Activated CD4-positive, alpha-beta T cell treated with anti-CD3 and anti-CD28 coated beads, Interleukin-2, amount 10 ng/mL, durations not matched to agents 24 days and 14 days (primary cell): Measurements from ENCODE around the gene SSU72. TPM values are rescaled to one million over a fixed set of nuclear protein-coding genes. Genes with fewer than 3 reads are reported as not detected.

Experiments
- DNase-seq: peaks from one replicate; pipeline ENCODE4 v3.0.0; 2022
- H3K27ac Mint-ChIP-seq: one replicate; pipeline ENCODE4 v1.8.0; 2022; ENCODE audit warnings: mild to moderate bottlenecking, mixed read lengths
- H3K27me3 Mint-ChIP-seq: one replicate; pipeline ENCODE4 v1.8.0; 2022; ENCODE audit warnings: mixed read lengths
- H3K36me3 Mint-ChIP-seq: one replicate; pipeline ENCODE4 v1.8.0; 2022; ENCODE audit warnings: low read depth, mild to moderate bottlenecking, mixed read lengths
- H3K4me1 Mint-ChIP-seq: one replicate; pipeline ENCODE4 v1.8.0; 2021; ENCODE audit warnings: mixed read lengths
- H3K4me3 Mint-ChIP-seq: one replicate; pipeline ENCODE4 v1.8.0; 2022; ENCODE audit warnings: mild to moderate bottlenecking, moderate library complexity, mixed read lengths
- H3K9me3 Mint-ChIP-seq: one replicate; pipeline ENCODE4 v1.8.0; 2021; ENCODE audit warnings: mixed read lengths
- intact Hi-C: fragments of 100-400 bp; cut with micrococcal nuclease; formaldehyde crosslinking; loops from one replicate; pipeline ENCODE4 v1.15.1; 2023
- total RNA-seq: library from RNA; stranded (reverse); gene quantifications from 2 replicates; pipeline ENCODE4 v1.2.3, GENCODE V29; 2022

Gene SSU72
- total RNA-seq, 1 donor from 2014 or later: 134 TPM

- no peak overlapping the region for H3K27ac Mint-ChIP-seq
- no peaks in the 10 kb centered on the region for H3K27me3 Mint-ChIP-seq
- peaks cover 2% of the 10 kb centered on the region for H3K36me3 Mint-ChIP-seq
- no peaks in the 10 kb centered on the region for H3K9me3 Mint-ChIP-seq
- H3K4me1 Mint-ChIP-seq: peaks cover 2% of the 10 kb centered on the region
- intact Hi-C loops: no loop called here
- H3K4me3 Mint-ChIP-seq: no peak overlapping the region
- no peak for DNase-seq
These were observed 20.7 kb downstream of the SSU72 start for GRCh38 chr1:1553821-1554494.

- Mint-ChIP-seq H3K4me1 (no peaks in the 10 kb centered on the region), H3K9me3 (no peaks in the 10 kb centered on the region), H3K36me3 (peaks cover 2% of the 10 kb centered on the region), H3K27ac (no peak overlapping the region), H3K4me3 (no peak overlapping the region), H3K27me3 (no peaks in the 10 kb centered on the region)
- DNase-seq: no peak
- intact Hi-C loops: no loop called here
These were observed 22.4 kb downstream of the SSU72 start for GRCh38 chr1:1552263-1552639.

GRCh38 chr1:1551524-1552262 is 23.0 kb downstream of the SSU72 start:
- no peaks in the 10 kb centered on the region for H3K9me3 Mint-ChIP-seq
- no peaks in the 10 kb centered on the region for H3K4me1 Mint-ChIP-seq
- DNase-seq: no peak
- intact Hi-C loops: no loop called here
- no peaks in the 10 kb centered on the region for H3K27me3 Mint-ChIP-seq
- H3K36me3 Mint-ChIP-seq: peaks cover 2% of the 10 kb centered on the region
- no peak overlapping the region for H3K4me3 Mint-ChIP-seq
- no peak overlapping the region for H3K27ac Mint-ChIP-seq

- Mint-ChIP-seq H3K27me3 (no peaks in the 10 kb centered on the region), H3K4me1 (no peaks in the 10 kb centered on the region), H3K9me3 (no peaks in the 10 kb centered on the region), H3K4me3 (no peak overlapping the region), H3K27ac (no peak overlapping the region), H3K36me3 (peaks cover 2% of the 10 kb centered on the region)
- intact Hi-C loops: no loop called here
- DNase-seq: no peak
These were observed 23.9 kb downstream of the SSU72 start for GRCh38 chr1:1550591-1551432.

GRCh38 chr1:1550087-1550486 is 24.6 kb downstream of the SSU72 start:
- Mint-ChIP-seq H3K4me3 (no peak overlapping the region), H3K4me1 (no peaks in the 10 kb centered on the region), H3K9me3 (no peaks in the 10 kb centered on the region), H3K27me3 (no peaks in the 10 kb centered on the region), H3K27ac (no peak overlapping the region), H3K36me3 (peaks cover 4% of the 10 kb centered on the region)
- intact Hi-C loops: no loop called here
- DNase-seq: no peak

GRCh38 chr1:1548591-1548990 is 26.1 kb downstream of the SSU72 start:
- peaks cover 7% of the 10 kb centered on the region for H3K36me3 Mint-ChIP-seq
- H3K4me1 Mint-ChIP-seq: no peaks in the 10 kb centered on the region
- no peaks in the 10 kb centered on the region for H3K9me3 Mint-ChIP-seq
- no peaks in the 10 kb centered on the region for H3K27me3 Mint-ChIP-seq
- H3K27ac Mint-ChIP-seq: no peak overlapping the region
- DNase-seq: no peak
- H3K4me3 Mint-ChIP-seq: no peak overlapping the region
- intact Hi-C loops: no loop called here

GRCh38 chr1:1547476-1547875 is 27.2 kb downstream of the SSU72 start:
- intact Hi-C loops: no loop called here
- Mint-ChIP-seq H3K4me1 (no peaks in the 10 kb centered on the region), H3K9me3 (no peaks in the 10 kb centered on the region), H3K36me3 (peaks cover 14% of the 10 kb centered on the region), H3K4me3 (no peak overlapping the region), H3K27ac (no peak overlapping the region), H3K27me3 (no peaks in the 10 kb centered on the region)
- no peak for DNase-seq

- Mint-ChIP-seq H3K4me3 (no peak overlapping the region), H3K27me3 (no peaks in the 10 kb centered on the region), H3K9me3 (no peaks in the 10 kb centered on the region), H3K36me3 (peaks cover 16% of the 10 kb centered on the region), H3K4me1 (no peaks in the 10 kb centered on the region), H3K27ac (no peak overlapping the region)
- intact Hi-C loops: no loop called here
- DNase-seq: no peak
These were observed 27.7 kb downstream of the SSU72 start for GRCh38 chr1:1547011-1547410.

GRCh38 chr1:1545946-1546737 is 28.5 kb downstream of the SSU72 start:
- Mint-ChIP-seq H3K27ac (no peak overlapping the region), H3K4me1 (peaks cover 1% of the 10 kb centered on the region), H3K4me3 (no peak overlapping the region), H3K36me3 (peaks cover 22% of the 10 kb centered on the region), H3K9me3 (no peaks in the 10 kb centered on the region), H3K27me3 (no peaks in the 10 kb centered on the region)
- intact Hi-C loops: no loop called here
- no peak for DNase-seq

GRCh38 chr1:1544544-1544943 is 30.1 kb downstream of the SSU72 start:
- no peaks in the 10 kb centered on the region for H3K9me3 Mint-ChIP-seq
- DNase-seq: no peak
- H3K27ac Mint-ChIP-seq: no peak overlapping the region
- H3K4me1 Mint-ChIP-seq: peaks cover 1% of the 10 kb centered on the region
- H3K36me3 Mint-ChIP-seq: peaks cover 23% of the 10 kb centered on the region
- H3K27me3 Mint-ChIP-seq: peaks cover under 1% of the 10 kb centered on the region
- no peak overlapping the region for H3K4me3 Mint-ChIP-seq
- intact Hi-C loops: no loop called here

GRCh38 chr1:1543706-1544099 is 31.0 kb downstream of the SSU72 start:
- H3K36me3 Mint-ChIP-seq: peaks cover 24% of the 10 kb centered on the region
- H3K4me1 Mint-ChIP-seq: peaks cover 1% of the 10 kb centered on the region
- intact Hi-C loops: no loop called here
- peaks cover 1% of the 10 kb centered on the region for H3K27me3 Mint-ChIP-seq
- DNase-seq: no peak
- H3K4me3 Mint-ChIP-seq: no peak overlapping the region
- no peaks in the 10 kb centered on the region for H3K9me3 Mint-ChIP-seq
- no peak overlapping the region for H3K27ac Mint-ChIP-seq

GRCh38 chr1:1542766-1543705 is 31.6 kb downstream of the SSU72 start:
- no peaks in the 10 kb centered on the region for H3K9me3 Mint-ChIP-seq
- no peak overlapping the region for H3K4me3 Mint-ChIP-seq
- H3K36me3 Mint-ChIP-seq: peaks cover 24% of the 10 kb centered on the region
- DNase-seq: no peak
- H3K4me1 Mint-ChIP-seq: peaks cover 1% of the 10 kb centered on the region
- H3K27ac Mint-ChIP-seq: no peak overlapping the region
- intact Hi-C loops: no loop called here
- peaks cover 1% of the 10 kb centered on the region for H3K27me3 Mint-ChIP-seq
